IPS-11a (cell line): ENCODE measurements around the gene LOXL1.

Source experiments
- H3K4me3 ChIP-seq: one replicate; pipeline ENCODE4 v1.5.1; 2013; ENCODE audit warnings: low read depth, low read length, control low read depth

LOXL1 gene

DNA sequence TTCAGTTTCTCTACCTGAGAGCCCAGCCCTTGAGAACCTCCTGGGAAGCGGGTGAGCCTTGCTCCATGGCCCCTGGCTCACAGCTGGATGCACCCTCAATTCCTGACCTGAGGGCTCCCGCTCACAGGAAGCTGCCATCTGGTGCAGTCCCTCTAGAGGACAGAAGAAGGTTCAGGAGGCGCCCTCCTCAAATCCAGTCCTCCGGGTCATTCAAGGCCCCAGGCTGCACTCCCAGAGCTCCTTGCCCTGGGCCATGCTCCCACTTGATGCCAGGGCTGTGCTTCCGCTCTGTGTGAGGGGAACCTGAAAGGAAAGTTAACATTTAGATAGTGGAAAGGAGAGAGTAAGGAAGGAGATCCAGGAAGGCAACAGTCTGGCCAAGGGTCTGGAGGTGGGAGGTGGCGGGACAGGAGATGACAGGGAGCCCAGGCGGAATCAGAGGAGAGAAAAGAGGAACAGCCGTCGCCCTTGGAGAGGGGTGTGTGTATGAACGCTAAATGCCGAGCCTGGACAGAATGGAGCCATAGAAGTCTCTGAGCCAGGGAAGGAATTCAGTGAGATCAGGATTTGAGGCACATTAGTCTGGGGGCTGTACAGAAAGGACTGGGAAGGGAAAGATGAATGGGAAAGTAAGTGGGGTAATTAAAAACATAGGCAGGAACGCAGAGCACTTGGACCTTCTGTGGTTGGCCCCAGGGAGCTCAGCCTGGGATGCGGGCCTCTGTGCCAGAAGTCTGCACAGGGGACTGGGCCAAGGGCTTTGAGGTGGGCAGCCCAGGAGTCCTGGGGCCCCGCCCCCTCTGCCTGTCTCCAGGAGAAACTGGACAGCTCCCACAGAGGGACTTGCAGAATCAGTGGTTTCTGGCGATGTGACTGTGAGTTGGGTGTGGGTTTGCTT lies 26.8 kb upstream of the LOXL1 start:
- H3K4me3 ChIP-seq, result no peak overlapping the region

DNA sequence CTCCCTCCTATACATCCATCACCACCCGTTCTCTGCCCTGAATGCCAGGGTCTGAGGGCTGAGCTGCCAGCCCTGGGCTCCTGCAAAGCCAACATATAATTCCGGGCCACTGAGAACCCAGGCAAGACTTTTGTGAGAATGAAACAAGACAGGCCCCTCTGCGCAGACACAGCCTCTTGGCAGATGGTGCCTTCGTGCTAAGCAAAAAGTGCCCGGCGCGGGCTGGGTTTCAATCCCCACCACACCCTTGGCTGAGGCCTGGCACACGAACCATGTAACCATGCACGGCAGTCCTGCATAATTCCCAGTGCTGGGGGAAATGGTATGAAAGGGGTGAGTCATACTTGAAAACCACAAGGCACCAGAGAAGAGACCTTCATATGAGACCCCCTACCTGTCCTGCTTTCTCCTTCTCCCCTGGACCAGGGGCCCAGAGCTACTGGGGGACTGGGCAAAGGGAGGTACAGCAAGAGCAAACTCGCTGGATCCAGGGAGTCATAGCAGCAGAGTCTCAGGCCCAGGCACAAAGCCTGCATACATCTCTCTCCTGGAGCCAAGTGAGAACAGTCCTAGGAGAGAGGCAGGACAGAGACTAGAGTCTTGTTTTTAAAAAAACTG lies 26.1 kb upstream of the LOXL1 start:
- no peak overlapping the region for H3K4me3 ChIP-seq

DNA sequence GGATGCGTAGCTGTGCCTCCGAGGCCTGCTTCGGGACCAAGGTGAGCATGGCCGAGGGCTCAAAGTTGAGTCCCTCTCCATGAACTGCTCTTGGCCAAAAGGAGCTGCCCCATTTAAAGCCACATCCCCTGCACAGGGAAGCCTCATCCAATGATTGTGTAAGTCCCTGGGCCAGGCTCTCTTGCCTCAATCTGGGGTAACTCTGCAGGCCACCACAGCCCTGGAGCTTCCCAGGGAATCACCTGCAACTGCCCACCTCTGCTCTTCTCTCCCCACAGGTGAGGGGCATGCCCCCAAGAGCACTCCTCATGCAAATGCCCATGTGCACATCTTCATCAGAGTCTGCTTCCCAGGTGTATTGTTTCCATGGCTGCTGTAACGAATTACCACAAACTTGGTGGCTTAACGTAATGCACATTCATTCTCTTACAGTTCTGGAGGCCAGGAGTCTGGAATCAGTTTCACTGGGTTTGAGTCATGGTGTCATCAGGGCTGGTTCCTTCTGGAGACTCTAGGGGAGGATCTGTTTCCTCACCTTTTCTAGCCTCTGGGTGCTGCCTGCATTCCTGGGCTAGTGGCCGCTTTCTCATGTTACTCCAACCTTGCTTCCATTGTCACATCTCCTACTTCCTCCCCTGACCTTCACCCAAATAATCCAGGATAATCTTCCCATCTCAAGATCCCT lies 25.0 kb upstream of the LOXL1 start:
- H3K4me3 ChIP-seq, result no peak overlapping the region

DNA sequence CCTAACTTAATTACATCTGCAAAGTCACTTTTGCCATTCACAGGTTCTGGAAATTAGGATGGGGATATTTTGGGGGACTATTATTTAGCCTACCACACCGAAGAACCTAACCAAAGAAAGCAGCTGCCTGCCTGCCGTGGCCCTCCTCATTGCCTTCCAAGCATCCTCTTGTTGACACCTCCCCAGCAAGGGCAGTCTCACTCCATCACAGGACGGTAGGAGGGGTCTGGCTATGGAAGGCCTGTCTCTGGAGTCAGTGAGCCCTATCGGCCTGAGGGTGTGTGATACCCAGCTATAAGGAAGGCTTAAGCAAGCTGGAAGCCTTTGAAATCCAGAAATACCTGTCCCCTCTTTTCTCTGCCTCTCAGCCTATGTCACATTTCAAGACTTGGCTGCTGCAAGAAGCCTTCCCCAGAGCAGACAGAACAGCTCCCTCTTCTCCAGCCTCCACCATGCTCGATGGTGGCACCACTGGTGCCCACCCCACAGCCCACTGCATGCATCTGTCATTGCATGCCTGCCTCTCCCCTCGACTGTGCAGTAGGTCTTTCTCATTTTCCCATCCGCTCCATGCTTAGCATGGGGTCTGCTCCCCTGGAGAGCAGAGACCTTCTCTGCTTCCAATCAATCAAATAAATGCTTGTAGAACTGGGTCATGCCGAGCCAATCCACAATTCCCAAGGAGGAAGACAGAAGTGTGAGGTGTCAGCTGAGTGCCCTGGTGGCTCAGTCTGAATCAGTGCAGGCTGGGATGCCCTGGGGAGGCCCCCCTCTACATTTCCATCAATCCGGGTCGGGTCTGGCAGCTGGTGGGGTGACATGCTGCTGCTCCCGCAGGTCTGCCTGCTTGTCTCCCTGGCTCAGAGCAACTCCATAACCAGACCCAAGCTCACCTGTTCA lies 23.9 kb upstream of the LOXL1 start:
- H3K4me3 ChIP-seq, result no peak overlapping the region

DNA sequence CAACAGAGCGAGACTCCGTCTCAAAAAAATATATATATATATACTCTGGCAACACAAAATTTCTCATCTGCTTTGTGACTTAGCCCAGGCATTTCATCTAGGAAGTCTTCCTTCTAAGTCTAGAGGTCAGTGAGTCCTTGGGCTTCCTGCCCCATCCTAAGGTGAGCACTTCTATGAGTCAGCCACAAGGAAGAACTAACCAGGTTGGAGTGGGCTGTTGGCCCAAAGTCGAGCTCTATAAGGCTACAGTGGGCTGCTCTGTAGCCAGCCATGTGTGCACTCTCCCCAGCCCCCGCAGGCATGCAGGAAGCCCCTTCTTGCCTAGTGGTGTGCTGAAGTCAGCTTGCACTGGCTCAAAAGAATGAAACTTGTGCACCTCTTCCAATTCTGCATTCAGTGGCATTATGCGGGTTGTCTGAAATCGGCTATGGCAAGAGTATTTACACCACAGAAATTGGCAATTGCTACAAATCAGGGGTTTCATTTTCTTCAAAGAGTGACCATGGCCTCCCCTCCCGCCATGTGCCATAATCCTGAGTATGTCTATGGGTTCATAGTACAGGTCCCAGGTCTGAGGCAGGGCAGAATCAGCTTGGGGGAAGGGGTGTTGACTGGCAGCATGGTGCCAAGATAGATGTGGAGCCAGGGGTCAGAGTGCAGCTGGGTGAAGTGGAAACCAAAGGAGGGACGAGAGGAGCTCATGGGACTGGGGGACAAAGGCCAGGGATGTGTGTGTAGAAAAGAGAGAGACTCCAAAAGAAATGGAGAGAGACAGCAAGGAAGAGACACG lies 22.0 kb upstream of the LOXL1 start:
- no peak overlapping the region for H3K4me3 ChIP-seq

DNA sequence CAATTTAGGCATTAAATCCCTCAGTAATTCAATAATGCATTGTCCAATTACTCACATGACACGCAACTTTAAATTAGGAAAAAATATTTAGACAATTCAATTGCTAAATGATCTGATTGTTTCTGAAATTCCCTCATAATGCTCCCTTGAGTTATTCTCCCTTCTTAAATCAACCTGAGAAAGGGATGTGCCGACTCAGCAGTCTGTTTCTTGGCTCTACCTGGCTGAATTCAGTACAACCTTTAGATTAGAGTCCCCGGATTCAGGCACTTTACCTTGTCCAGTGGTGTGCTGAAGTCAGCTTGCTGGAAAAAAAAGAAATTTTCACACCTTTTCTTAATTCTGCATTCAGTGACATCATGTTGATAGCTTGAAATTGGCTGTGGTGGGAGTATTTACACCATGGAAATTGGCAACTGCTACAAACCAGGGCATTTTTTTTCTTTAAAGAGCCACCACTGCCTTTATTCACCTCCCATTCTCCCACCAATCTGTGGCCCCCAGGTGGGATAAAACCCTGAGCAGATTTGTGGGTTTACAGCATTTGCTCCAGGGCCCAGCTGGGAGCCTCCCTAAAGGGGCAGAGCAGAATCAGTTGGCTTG lies 20.9 kb upstream of the LOXL1 start:
- H3K4me3 ChIP-seq, result no peak overlapping the region

DNA sequence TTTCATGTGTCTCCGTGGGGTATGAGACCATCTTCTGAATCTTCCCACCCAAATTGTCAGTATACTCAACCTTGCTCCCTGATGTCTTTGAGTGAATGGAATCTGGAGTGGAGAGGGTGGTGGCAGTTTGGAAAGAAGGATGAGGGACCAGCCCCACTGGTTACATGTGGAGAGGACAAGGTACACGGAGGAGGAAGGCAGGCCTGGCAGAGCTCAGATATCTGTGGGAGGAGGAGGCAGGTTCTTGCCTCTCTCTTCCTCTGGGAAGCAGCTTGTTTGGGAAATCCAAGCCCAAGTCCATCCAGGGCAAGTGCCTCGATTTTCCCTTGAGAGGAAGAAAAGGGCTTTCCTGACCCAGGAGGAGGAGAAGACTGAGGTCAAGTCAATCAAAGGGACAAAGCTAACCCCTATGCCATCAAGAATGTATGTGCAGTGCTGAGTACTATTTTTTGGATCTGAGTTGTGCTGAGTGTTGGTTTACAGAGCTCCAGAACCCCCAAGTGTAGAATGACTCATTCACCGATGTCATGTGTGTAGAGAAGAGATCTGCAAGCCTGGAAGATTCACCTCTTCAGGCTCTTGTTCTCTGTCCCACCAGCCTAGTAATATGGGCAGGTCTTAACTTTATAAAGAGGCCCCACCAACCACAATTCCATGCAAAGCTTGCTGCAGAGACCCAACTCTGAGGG lies 19.8 kb upstream of the LOXL1 start:
- H3K4me3 ChIP-seq, result no peak overlapping the region

DNA sequence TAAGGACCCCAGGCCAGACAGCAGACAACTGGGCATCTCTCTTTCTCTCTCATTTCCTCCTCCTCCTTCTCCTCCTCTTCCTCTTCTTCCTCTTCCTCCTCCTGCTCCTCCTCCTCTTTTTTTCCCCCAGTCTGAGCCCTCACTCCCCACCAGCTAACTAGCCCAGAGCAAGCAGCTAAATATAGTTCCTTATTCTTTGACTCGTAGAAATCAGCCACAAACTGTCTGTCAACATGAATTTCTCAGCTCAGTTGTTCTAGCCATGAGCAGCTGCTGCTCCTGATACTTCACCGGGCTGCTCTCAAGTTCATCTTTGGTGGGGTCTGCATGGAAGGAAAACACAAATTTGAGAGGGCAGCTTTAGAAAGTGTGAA lies 19.2 kb upstream of the LOXL1 start:
- H3K4me3 ChIP-seq, result no peak overlapping the region

DNA sequence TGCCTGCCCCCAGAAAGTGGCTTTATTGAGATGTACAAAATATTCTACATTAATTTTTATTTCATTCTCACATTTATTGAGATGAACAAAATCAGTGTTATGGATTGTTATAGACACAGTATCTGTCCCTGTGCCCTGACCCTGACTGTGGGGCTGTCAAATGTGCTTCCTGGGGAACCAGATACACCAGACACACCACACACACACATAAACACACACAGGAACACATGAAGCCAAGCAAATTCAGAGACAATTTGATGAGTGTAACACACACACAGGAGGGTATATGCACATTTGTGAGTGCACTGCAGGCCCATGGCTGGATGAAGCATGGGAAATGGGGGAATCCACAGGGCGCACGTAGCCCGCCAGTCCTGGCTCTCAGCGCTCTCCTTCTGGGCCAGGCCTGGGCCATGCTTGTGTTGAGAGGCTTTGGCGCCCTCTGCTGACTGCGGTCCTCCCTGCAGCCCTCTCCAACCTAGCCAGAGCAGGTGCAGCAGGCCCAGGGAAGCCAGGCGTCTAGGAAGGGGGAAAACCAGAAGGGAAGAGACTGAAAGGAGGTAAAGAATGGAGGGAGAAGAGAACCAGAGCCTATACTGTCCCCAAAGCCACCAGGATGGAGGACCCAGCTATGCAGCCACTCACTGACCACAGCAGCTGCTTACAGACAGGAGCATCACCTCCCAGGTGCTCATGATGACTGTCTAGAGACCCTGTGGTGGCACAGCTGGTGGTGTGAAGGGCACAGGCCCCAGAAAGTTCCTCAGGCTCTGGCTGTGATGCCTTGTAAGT lies 18.0 kb upstream of the LOXL1 start:
- no peak overlapping the region for H3K4me3 ChIP-seq

DNA sequence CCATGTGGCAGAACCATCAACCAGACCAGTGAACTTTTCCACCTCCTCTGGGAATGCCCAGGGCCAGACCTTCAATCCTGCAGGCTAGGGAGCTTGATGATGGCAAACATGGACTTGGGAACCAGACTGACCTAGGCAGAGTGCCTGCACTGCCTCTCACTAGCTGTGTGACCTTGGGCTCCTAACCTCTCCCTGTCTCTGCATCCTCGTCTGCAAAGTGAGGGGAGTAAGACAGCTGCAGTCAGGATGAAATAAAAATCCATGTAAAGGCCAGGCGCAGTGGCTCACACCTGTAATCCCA lies 17.5 kb upstream of the LOXL1 start:
- no peak overlapping the region for H3K4me3 ChIP-seq

DNA sequence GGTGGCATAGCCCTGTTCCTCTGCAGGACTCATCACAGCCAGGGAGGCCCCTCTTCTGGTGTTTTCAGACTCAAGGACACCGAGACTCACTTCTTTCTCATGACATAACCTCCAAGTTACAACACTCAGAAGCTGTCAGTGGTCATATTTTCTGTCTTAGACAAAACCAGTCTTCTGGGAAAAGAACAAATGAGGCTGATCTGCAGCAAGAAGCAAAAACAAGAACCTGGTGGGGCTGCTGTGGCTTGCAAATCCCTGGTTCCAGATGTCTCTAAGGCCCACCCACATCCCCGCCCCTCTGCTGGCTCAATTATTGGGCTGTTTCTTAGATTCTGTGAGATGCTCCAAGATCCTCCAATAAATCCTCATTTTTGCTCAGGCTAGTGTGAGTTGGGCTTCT lies 16.6 kb upstream of the LOXL1 start:
- no peak overlapping the region for H3K4me3 ChIP-seq

DNA sequence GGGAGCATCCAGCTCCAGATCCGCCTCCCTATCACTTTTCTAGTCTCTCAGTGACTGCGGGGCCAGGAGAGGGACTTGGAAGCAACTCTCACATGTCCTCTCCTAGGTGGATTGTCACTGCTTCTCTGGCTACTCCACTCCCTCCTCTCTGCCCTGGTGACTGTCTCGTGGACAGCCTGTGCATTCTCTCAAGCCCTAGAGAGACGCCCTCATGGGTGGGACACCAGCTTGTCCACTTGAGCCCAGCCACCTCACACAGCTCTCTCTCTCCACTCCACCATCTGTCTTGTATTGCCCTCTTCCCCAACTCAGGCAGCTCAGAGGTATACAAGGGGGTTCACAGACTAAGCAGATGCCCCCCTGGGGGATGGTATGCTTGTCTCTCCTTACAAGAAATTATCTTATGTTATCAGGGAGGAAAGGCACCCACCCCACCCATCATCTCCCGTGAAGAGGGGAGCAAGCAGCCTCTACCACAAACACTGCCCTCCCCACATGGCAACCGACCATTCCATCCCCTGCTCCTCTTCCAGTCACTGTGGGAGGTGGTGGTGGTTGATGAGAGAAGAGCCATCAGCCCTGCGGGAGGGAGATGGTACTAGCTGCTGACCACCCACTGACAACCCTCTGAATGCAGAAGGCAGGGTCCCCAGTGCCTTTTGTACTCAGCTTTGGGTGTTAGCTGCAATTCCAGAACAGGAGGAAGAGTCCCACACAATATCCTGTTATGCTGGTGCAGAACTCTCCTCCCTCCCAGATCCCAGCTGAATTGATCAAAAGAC lies 15.5 kb upstream of the LOXL1 start:
- no peak overlapping the region for H3K4me3 ChIP-seq

DNA sequence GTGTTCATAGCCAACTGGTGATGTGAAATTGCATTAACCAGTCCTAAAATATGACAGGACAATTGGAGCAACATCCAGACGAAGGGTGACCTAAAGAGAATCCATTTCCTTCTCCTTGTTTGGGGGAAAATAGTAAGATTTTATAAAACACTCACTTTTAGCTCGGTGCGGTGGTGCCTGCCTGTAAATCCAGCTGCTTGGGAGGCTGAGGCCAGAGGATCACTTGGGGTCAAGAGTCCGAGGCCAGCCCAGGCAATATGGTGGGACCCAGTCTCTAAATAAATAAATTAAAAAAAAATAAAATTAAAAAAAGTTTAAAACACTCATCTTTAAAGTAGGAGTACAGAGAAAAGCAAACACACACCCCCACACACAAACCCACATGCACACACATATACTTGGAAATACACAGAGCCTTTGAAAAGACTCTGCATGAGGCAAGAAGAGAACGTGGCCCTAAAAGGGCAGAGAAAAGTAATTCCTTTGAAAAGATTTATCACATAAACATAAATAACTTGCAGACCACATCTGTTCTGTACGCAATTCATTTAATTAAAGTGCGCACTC lies 14.1 kb upstream of the LOXL1 start:
- no peak overlapping the region for H3K4me3 ChIP-seq

DNA sequence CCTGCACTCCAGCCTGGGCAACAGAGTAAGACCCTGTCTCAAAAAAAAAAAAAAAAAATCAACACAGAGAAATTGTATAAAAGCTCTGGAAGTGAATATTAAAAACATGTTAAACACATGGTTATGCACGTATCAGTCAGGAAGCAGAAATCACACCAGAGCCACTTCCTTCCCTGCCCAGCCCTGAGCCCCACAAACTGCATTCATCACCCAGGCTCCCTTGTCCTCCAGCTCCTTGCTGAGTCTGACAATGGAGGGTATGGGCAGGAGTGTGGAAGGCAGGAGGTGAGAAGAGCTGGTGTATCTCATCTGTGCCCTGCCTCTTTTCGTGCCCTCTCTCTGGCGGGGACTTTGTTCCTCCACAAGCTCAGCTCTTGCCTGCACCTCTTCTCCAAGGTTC lies 12.1 kb upstream of the LOXL1 start:
- H3K4me3 ChIP-seq, result no peak overlapping the region

DNA sequence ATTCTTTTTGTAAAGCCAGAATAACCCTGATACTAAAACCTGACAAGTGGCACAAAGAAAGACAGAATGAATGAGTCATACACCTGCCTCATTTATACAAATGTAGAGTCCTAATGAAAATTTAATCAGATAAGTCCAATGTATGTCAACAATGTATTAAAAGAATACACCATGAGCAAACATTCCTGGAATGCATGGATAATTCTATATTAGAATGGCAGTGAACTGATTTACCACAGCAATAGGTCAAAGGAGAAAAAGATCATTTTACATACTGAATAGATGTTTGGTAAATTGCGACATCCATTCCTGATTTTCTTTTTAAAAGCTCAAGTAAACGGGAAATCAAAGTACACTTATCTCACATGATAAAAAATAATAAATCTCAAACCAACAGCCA lies 11.2 kb upstream of the LOXL1 start:
- no peak overlapping the region for H3K4me3 ChIP-seq

DNA sequence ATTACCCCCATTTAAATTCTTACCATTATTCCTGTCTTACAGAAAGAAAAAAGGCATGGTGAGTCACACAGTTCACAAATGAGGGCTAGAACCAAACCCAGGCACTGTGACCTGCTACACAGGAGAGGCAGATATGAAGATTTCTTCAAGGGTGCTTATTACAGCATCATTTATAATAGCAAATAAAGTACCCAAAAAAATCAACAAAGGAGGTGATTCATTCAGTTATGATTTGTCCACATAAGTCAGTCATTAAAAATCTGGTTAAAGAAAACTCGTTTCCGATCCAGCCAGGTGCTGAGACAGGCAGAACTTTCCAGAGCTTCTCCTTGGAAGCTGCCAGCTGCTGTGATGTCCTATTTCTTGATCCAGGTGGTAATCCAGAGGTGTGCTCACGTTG lies 7.5 kb upstream of the LOXL1 start:
- no peak overlapping the region for H3K4me3 ChIP-seq

DNA sequence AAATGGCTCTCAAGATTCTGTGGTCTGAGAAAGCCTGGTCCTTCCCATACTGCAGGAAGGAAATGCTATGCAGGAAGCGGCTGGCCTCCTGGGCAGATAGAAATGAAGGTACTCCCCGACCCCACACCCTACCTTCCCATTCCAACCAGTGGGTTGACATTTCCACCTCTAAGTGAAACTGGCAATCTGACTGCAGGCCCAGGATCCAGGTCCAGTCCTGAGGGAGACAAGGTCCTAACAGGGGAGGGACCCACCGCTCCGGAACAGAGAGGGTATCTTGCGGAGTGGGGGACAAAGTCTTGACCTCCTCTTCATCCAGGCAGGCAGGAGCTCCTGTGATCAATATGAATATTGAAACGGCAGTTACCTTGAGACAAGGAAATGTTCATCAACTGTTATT lies 6.6 kb upstream of the LOXL1 start:
- no peak overlapping the region for H3K4me3 ChIP-seq
